IMR-90 (cell line): Measurements from ENCODE around the gene SLFN12L. TPM values are rescaled to one million over a fixed set of nuclear protein-coding genes. Genes with fewer than 3 reads are reported as not detected.

ENCODE experiments used
- ATAC-seq: fragments of 200-7000 bp; cut with Tn5 transposase; 2 replicates; pipeline ENCODE4 v1.9.1; 2020; ENCODE audit warnings: low read depth, mild to moderate bottlenecking, moderate library complexity
- BruUV-seq: library from RNA; stranded (reverse); fragments of 400-500 nt; replicated peaks from 2 replicates; lab custom pipeline; 2021; lab: Mats Ljungman, UMichigan
- CTCF ChIA-PET: fragments of 300-600 bp; formaldehyde crosslinking; extraction: SDS; loops from one replicate; lab custom pipeline; 2021; ENCODE audit warnings: antibody characterized with exemption; lab: Yijun Ruan, JAX
- POLR2A ChIA-PET: fragments of 300-600 bp; sonication (Branson Sonifier 250); formaldehyde crosslinking; loops from one replicate; lab custom pipeline; 2022; ENCODE audit warnings: antibody characterized with exemption; ENCODE audit not compliant: unreplicated experiment; lab: Charles Lee
- DNase-seq: peaks from one replicate; pipeline ENCODE4 v3.0.0; 2013
- H2AFZ ChIP-seq: replicated peaks from 2 replicates; pipeline ENCODE3; 2013; ENCODE audit warnings: low read length, mild to moderate bottlenecking; ENCODE audit not compliant: poor library complexity
- H2AK5ac ChIP-seq: 2 replicates; pipeline ENCODE4 v1.6.1; 2013; ENCODE audit warnings: low read depth, low read length, inconsistent platforms
- H2AK9ac ChIP-seq: replicated peaks from 2 replicates; pipeline ENCODE3; 2013; ENCODE audit warnings: mild to moderate bottlenecking, low read depth, low read length, moderate library complexity; ENCODE audit not compliant: poor library complexity
- H2BK120ac ChIP-seq: 2 replicates; pipeline ENCODE4 v1.6.1; 2013; ENCODE audit warnings: low read depth, low read length, inconsistent platforms
- H2BK15ac ChIP-seq: 3 replicates; pipeline ENCODE4 v1.6.1; 2013; ENCODE audit warnings: low read depth, low read length, inconsistent platforms
- H2BK20ac ChIP-seq: 2 replicates; pipeline ENCODE4 v1.6.1; 2013; ENCODE audit warnings: low read depth, mild to moderate bottlenecking, inconsistent platforms, low read length, moderate library complexity
- H2BK5ac ChIP-seq: 2 replicates; pipeline ENCODE4 v1.6.1; 2013; ENCODE audit warnings: mild to moderate bottlenecking, low read depth, low read length, inconsistent platforms; ENCODE audit not compliant: poor library complexity, severe bottlenecking
- H3K14ac ChIP-seq: replicated peaks from 2 replicates; pipeline ENCODE4 v1.6.1; 2013; ENCODE audit warnings: low read depth, low read length, inconsistent platforms
- H3K18ac ChIP-seq: 2 replicates; pipeline ENCODE4 v1.6.1; 2013; ENCODE audit warnings: low read depth, low read length, control low read depth
- H3K23ac ChIP-seq: 2 replicates; pipeline ENCODE4 v1.6.1; 2013; ENCODE audit warnings: low read depth, low read length, inconsistent platforms
- H3K27ac ChIP-seq: 2 replicates; pipeline ENCODE4 v1.5.1; 2013; ENCODE audit warnings: mild to moderate bottlenecking, control low read depth, low read length; ENCODE audit not compliant: insufficient read depth
- H3K27me3 ChIP-seq: 2 replicates; pipeline ENCODE4 v1.6.1; 2013; ENCODE audit warnings: low read length; ENCODE audit not compliant: control insufficient read depth, insufficient read depth
- H3K36me3 ChIP-seq: 2 replicates; pipeline ENCODE4 v1.6.1; 2013; ENCODE audit warnings: low read length, mixed read lengths; ENCODE audit not compliant: control insufficient read depth, insufficient read depth
- H3K4ac ChIP-seq: 2 replicates; pipeline ENCODE4 v1.6.1; 2013; ENCODE audit warnings: low read depth, low read length, inconsistent platforms
- H3K4me1 ChIP-seq: 2 replicates; pipeline ENCODE4 v1.6.1; 2013; ENCODE audit warnings: low read length, mixed read lengths; ENCODE audit not compliant: control insufficient read depth, insufficient read depth
- H3K4me2 ChIP-seq: 2 replicates; pipeline ENCODE4 v1.6.1; 2013; ENCODE audit warnings: low read depth, mild to moderate bottlenecking, control low read depth, low read length, moderate library complexity
- H3K4me3 ChIP-seq: 2 replicates; pipeline ENCODE4 v1.5.1; 2013; ENCODE audit warnings: low read depth, mild to moderate bottlenecking, control low read depth, low read length, moderate library complexity; ENCODE audit not compliant: insufficient read depth
- H3K56ac ChIP-seq: 2 replicates; pipeline ENCODE4 v1.6.1; 2013; ENCODE audit warnings: low read length, inconsistent platforms; ENCODE audit not compliant: insufficient read depth; ENCODE audit errors: extremely low read depth
- H3K79me1 ChIP-seq, 2 experiments: 2 replicates each; pipeline ENCODE4 v1.6.1; 2013; ENCODE audit warnings: low read length in 2 of 2, inconsistent platforms in 1 of 2, low read depth in 1 of 2
- H3K9ac ChIP-seq: 2 replicates; pipeline ENCODE4 v1.6.1; 2013; ENCODE audit warnings: low read depth, low read length, control low read depth
- H3K9me1 ChIP-seq: 2 replicates; pipeline ENCODE4 v1.6.1; 2013; ENCODE audit warnings: low read length, inconsistent platforms; ENCODE audit not compliant: insufficient read depth
- H3K9me3 ChIP-seq: 2 replicates; pipeline ENCODE4 v1.6.1; 2013; ENCODE audit warnings: low read length; ENCODE audit not compliant: control insufficient read depth, insufficient read depth
- H4K20me1 ChIP-seq: 2 replicates; pipeline ENCODE4 v1.6.1; 2013; ENCODE audit warnings: low read length, inconsistent platforms; ENCODE audit not compliant: insufficient read depth
- H4K5ac ChIP-seq: 2 replicates; pipeline ENCODE4 v1.6.1; 2013; ENCODE audit warnings: mild to moderate bottlenecking, low read depth, low read length, control low read depth
- H4K8ac ChIP-seq, 2 experiments: 2 replicates each; pipeline ENCODE4 v1.6.1; 2013; ENCODE audit warnings: low read depth in 2 of 2, low read length in 2 of 2, control low read depth in 1 of 2, inconsistent platforms in 1 of 2
- H4K91ac ChIP-seq: 2 replicates; pipeline ENCODE4 v1.6.1; 2013; ENCODE audit warnings: low read depth, low read length, inconsistent platforms; ENCODE audit not compliant: insufficient read depth
- CHD1 ChIP-seq: IDR thresholded peaks from 2 replicates; pipeline ENCODE4 v1.6.1; 2012; ENCODE audit warnings: low read depth, low read length, improper control_type of control experiment
- MAZ ChIP-seq: IDR thresholded peaks from 2 replicates; pipeline ENCODE4 v1.6.1; 2012; ENCODE audit warnings: low read depth, mild to moderate bottlenecking, low read length, improper control_type of control experiment, moderate library complexity, borderline replicate concordance
- MXI1 ChIP-seq: IDR thresholded peaks from 2 replicates; pipeline ENCODE4 v1.6.1; 2012; ENCODE audit warnings: low read depth, mild to moderate bottlenecking, low read length, moderate library complexity, borderline replicate concordance
- NFE2L2 ChIP-seq: fragments of 150-350 bp; IDR thresholded peaks from 2 replicates; pipeline ENCODE4 v1.6.1; 2016; ENCODE audit warnings: low read depth, mild to moderate bottlenecking, low read length
- POLR2A ChIP-seq: IDR thresholded peaks from 2 replicates; pipeline ENCODE4 v1.6.1; 2012; ENCODE audit warnings: mild to moderate bottlenecking, low read depth, low read length
- USF2 ChIP-seq: fragments of 150-350 bp; IDR thresholded peaks from 2 replicates; pipeline ENCODE4 v1.6.1; 2017; ENCODE audit warnings: mild to moderate bottlenecking, antibody characterized with exemption, low read length, low read depth
- WGBS, 2 experiments: methylation state at CpG; one replicate each; pipeline versions ENCODE4 v1.1.5 to v1.1.7; 2013; ENCODE audit warnings: missing lambda C conversion rate in 2 of 2; ENCODE audit not compliant: insufficient read length in 1 of 2; ENCODE audit errors: extremely low coverage in 2 of 2; 5-methylcytosine and 5-hydroxymethylcytosine counted together
- dilution Hi-C: fragments of 300-500 bp; cut with HindIII; formaldehyde crosslinking; loops from one replicate; pipeline ENCODE4 v1.14.3; 2018; ENCODE audit warnings: low sequenced_read_pairs; ENCODE audit not compliant: unreplicated experiment
- in situ Hi-C: fragments of 300-500 bp; cut with MboI; formaldehyde crosslinking; loops from 3 replicates; pipeline ENCODE4 v1.14.3; 2019; ENCODE audit warnings: low sequenced_read_pairs, inconsistent platforms, mixed read lengths
- intact Hi-C: fragments of 100-400 bp; cut with micrococcal nuclease; formaldehyde crosslinking; loops from 2 replicates; pipeline ENCODE4 v1.10.0; 2022
- polyA plus RNA-seq, 3 experiments: library from polyadenylated mRNA; depleted of rRNA; stranded (reverse); fragments of >200 nt; gene quantifications; 2 replicates each; pipeline ENCODE4 v1.2.3, GENCODE V29; 2012; ENCODE audit warnings: low replicate concordance in 1 of 3
- total RNA-seq: library from RNA; depleted of rRNA; stranded (reverse); fragments of >200 nt; gene quantifications from 2 replicates; pipeline ENCODE4 v1.2.3, GENCODE V29; 2012

The SLFN12L gene
- total and polyA plus RNA-seq, 2 of the 4 experiments (the other 2 are of a cell fraction), result 0.18 TPM; not detected in 1

- Histone ChIP-seq H3K4me1 (no peaks in the 10 kb centered on the region), H3K56ac (no peak overlapping the region), H4K20me1 (no peaks in the 10 kb centered on the region), H3K4ac (no peak overlapping the region), H2BK15ac (no peak overlapping the region), H3K18ac (no peak overlapping the region), H3K27me3 (peaks cover 12% of the 10 kb centered on the region), H2BK20ac (no peak overlapping the region), H2BK5ac (no peak overlapping the region), H4K5ac (no peak overlapping the region), H2AK9ac (no peak overlapping the region), H4K91ac (no peak overlapping the region), H3K27ac (no peak overlapping the region), H3K9me3 (no peaks in the 10 kb centered on the region), H3K9me1 (no peaks in the 10 kb centered on the region), H3K4me2 (no peak overlapping the region), H3K79me1 (no peaks in the 10 kb centered on the region), H3K23ac (no peak overlapping the region), H2AFZ (no peak overlapping the region), H4K8ac (no peak overlapping the region), H2BK120ac (no peak overlapping the region), H3K9ac (no peak overlapping the region), H2AK5ac (no peak overlapping the region), H3K4me3 (no peak overlapping the region), H3K14ac (no peak overlapping the region), H3K36me3 (no peaks in the 10 kb centered on the region)
- WGBS, 2 experiments, result no CpG with 5 or more reads among the region's 1 CpG
- intact Hi-C loops, result loop anchor here (10.0 kb wide), 1 partner anchor 549 kb away; no protein-coding TSS in a partner anchor
- TF ChIP-seq CHD1 (no peak), MAZ (no peak), MXI1 (no peak), USF2 (no peak), NFE2L2 (no peak), POLR2A (no peak)
- in situ Hi-C loops, result loop anchor here (25.0 kb wide), 1 partner anchor 1132 kb away; no protein-coding TSS in a partner anchor
- no TSS peak for BruUV-seq
- ATAC-seq (no peak), DNase-seq (peak; percentile 11)
- POLR2A ChIA-PET, result interaction anchor here (0.6 kb wide), 1 partner anchor 322 kb away, joined by 3 read pairs; no protein-coding TSS in a partner anchor
- CTCF ChIA-PET, result no interaction called here
- dilution Hi-C loops, result loop anchor here (25.0 kb wide), 2 partner anchors 232 to 357 kb away; partner anchors contain the start of gene SLC35G3
These were observed 6.4 kb upstream of the SLFN12L start for GRCh38 chr17:35543856-35544255.
